Gastroesophageal sphincter (tissue), 3 donors: Measurements from ENCODE around the gene OR13C5.

Experiments used
- EP300 ChIP-seq: sonication (generic); formaldehyde crosslinking; IDR thresholded peaks from one replicate; pipeline ENCODE4 v1.6.1; 2017; ENCODE audit warnings: antibody characterized with exemption, mild to moderate bottlenecking
- POLR2A ChIP-seq, 2 donors: fragments of 450-650 bp; IDR thresholded peaks; one replicate each; pipeline ENCODE4 v1.6.1; 2017; ENCODE audit warnings: antibody characterized with exemption in 2 of 2, mild to moderate bottlenecking in 2 of 2, moderate library complexity in 1 of 2
- POLR2AphosphoS5 ChIP-seq: sonication (generic); formaldehyde crosslinking; IDR thresholded peaks from one replicate; pipeline ENCODE4 v1.6.1; 2017; ENCODE audit warnings: antibody characterized with exemption
- TF ChIP-seq, protein P1 (sequence below), 4 experiments: fragments of 200-600 bp in 2 of 4; fragments of 450-650 bp in 2 of 4; sonication (generic) in 1 of 4; IDR thresholded peaks; one replicate each; pipeline ENCODE4 v1.5.1; 2017 to 2019; ENCODE audit warnings: antibody characterized with exemption in 4 of 4, mild to moderate bottlenecking in 2 of 4, moderate library complexity in 2 of 4

DNA sequence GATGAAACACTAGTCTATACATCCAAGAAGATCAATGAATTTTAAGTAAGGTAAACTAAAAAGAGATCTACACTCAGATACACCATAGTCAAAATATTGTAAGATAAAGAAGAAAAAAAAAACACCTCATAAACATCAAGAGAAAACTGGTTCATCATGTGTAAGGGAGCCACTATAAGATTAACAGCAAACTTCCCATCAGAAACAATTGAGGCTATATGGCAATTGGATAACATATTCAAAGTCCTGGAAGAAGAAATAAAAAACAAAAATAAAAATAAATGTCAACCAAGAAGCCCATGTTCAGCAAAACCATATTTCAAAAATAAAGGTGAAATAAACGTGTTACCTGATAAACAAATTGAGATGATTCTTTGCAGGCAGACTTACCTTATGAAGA is 26.6 kb downstream of the OR13C5 start:
- TF ChIP-seq, protein P1, sequence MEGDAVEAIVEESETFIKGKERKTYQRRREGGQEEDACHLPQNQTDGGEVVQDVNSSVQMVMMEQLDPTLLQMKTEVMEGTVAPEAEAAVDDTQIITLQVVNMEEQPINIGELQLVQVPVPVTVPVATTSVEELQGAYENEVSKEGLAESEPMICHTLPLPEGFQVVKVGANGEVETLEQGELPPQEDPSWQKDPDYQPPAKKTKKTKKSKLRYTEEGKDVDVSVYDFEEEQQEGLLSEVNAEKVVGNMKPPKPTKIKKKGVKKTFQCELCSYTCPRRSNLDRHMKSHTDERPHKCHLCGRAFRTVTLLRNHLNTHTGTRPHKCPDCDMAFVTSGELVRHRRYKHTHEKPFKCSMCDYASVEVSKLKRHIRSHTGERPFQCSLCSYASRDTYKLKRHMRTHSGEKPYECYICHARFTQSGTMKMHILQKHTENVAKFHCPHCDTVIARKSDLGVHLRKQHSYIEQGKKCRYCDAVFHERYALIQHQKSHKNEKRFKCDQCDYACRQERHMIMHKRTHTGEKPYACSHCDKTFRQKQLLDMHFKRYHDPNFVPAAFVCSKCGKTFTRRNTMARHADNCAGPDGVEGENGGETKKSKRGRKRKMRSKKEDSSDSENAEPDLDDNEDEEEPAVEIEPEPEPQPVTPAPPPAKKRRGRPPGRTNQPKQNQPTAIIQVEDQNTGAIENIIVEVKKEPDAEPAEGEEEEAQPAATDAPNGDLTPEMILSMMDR (IDR thresholded peaks at IDR 0.05), result no peak
- TF ChIP-seq POLR2AphosphoS5 (no peak), EP300 (no peak), POLR2A (IDR thresholded peaks at IDR 0.05) (no peak)
